ELR (cell line): Measurements from ENCODE around the gene RNF5.

ENCODE experiments used
- DNase-seq: peaks from one replicate; pipeline ENCODE4 v3.0.0-alpha.2; 2015; ENCODE audit warnings: low read depth

RNF5 gene

GRCh38 chr6:32151863-32152768 lies 26.1 kb upstream of the RNF5 start, which contains the start of gene PRRT1:
Gene PRRT1, minus strand, starts transcription at chr6:32151939. Its CDS starts 112 bp downstream, at chr6:32151827.
- DNase-seq: peak; percentile 34

GRCh38 chr6:32152769-32153563 lies 25.2 kb upstream of the RNF5 start:
- peak; percentile 64 for DNase-seq

DNA sequence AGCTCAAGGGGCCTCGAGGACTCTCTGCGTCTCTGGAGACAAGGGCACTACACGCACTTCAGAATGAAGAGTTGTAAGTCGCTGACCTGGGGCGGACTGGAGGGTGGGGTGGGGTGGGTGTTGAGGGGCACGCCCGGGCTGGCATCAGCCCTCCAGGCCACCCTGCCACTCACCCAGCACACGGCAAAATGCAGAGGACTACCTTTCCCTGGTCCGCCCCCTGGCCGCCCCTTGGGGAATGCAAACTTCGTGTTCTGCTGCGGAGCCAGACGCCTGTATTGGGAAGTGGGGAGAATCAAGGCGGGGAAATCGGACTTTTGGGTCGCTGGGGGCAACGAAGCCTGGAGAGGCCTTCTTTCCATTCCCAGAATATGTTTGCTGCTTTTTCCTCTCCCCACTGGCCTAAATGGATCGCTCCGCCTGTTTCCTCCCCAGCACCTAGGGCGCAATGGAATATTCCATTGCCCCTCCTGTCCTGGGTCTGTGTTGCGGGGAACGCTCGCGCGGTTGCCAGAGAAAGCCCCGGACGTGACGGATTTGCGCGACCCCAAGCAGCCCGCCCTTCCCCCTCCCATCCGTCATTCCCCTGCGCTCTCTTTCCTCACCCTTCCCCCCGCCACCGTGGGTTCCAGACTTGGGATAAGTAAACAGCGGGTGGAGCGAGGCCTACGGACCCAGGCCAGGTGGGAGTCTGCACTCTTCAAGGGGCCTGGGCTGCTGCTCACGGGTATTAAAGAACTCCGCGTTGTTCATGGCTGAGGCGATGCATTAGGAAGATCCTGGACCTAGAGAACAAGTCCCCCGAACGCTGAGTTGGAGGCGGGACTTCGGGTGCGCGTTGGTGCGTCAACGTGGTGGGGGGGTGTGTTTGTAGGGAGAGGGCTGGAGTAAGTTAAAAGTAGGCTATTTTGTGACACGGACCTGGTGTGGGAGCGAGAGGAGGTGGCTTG lies 24.4 kb upstream of the RNF5 start, which contains the start of gene PPT2:
Gene PPT2, plus strand, starts transcription at position 578 of the 950 bp plus-strand sequence. CDS start 454 bp downstream, outside the sequence.
- peak; percentile 94 for DNase-seq

GRCh38 chr6:32154514-32155161 lies 23.6 kb upstream of the RNF5 start:
- peak; percentile 80 for DNase-seq

- DNase-seq: no peak
These were observed 21.3 kb upstream of the RNF5 start for GRCh38 chr6:32156891-32157290.

DNA sequence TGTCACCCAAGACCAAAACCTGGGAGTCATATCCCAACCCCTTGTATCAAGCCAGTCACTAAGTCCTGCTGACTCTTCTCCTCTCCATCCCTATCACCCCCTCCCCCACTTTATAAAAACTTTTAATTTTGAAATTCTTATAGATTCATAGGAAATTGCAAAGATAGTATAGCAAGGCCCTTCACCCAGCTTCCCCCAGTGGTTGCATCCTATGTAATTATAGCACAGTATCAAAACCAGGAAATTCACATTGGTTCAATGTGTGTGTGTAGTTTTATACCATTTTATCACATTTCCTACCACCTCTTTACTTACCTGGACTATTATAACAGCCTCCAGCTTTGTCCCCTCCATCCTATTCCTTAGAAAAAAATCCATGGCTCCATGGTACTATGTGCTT lies 20.2 kb upstream of the RNF5 start:
- DNase-seq: no peak

- no peak for DNase-seq
These were observed 14.5 kb upstream of the RNF5 start for GRCh38 chr6:32163559-32164258.

DNA sequence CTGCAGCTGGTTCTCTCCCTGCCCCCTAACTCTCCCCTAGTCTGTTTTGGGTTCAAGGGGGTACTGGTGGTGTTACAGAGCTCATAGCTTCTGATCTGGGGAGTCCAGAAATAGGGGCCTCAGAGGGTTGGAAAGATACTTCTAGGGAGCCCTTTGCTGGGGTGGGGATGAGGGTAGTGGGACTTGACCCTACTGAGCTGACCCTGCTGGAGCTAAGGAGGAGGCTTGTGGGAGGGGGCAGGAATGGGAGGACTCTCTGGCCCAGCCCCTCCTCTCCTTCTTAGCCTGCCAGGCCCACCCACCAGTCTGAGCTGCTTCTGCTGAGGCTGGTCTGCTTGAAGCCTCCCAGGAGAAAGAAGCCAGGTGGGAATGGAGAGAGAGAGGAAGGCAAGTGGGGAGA lies 13.9 kb upstream of the RNF5 start, which contains the start of gene EGFL8:
Gene EGFL8, plus strand, starts transcription at position 301 of the 400 bp plus-strand sequence. CDS start 1,571 bp downstream, outside the sequence.
- no peak for DNase-seq

- no peak for DNase-seq
These were observed 11.7 kb upstream of the RNF5 start for GRCh38 chr6:32166411-32167061.

- no peak for DNase-seq
These were observed 10.9 kb upstream of the RNF5 start for GRCh38 chr6:32167154-32167760.

DNA sequence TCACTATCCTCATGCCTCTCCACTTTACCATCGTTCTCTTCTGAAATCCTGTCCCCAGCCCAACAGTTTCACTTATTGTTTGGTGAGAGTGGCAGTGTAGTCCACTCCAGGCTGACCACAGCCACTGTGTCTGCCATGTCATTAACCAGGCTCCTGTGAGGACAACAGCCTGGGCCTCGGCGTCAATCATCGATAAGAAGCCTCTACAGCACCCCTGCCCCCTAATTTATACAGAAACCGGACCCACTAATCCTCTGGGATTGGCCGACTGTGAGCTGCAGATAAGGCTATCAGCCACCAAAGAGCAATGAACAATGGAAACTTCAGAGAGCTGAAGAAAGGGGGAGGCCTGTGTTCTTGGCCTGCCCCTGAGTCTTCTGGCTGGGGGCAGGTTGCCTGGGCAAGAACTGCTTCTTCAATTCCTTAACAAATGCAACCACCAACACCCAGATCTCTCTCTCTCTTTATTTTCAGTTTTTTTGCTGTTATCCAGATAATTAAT lies 10.4 kb upstream of the RNF5 start:
- no peak for DNase-seq

GRCh38 chr6:32168350-32168749 lies 9.9 kb upstream of the RNF5 start:
- DNase-seq: no peak

GRCh38 chr6:32168807-32169591 lies 9.2 kb upstream of the RNF5 start:
- peak; percentile 26 for DNase-seq

- DNase-seq: peak; percentile 67
These were observed 7.9 kb upstream of the RNF5 start for GRCh38 chr6:32170294-32170693.

DNA sequence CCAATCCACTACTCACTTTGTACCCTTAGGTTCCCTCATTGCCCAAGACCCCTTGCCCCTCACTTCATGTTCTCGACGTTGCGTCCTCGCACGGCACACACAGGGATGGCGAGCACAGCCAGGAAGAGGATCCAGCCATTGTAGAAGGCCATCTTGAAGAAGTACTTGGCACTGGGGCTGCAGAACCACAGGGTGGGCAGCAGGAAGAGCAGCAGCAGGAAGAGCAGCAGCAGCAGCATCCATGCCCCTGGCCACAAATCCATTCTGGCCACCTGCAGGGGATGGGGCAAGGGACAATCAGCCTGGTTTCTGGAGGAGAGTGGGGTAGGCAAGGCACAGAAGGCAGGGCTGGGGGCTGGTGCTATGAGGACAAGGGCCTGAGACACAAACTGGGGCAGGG lies 7.0 kb upstream of the RNF5 start:
- DNase-seq: no peak

DNA sequence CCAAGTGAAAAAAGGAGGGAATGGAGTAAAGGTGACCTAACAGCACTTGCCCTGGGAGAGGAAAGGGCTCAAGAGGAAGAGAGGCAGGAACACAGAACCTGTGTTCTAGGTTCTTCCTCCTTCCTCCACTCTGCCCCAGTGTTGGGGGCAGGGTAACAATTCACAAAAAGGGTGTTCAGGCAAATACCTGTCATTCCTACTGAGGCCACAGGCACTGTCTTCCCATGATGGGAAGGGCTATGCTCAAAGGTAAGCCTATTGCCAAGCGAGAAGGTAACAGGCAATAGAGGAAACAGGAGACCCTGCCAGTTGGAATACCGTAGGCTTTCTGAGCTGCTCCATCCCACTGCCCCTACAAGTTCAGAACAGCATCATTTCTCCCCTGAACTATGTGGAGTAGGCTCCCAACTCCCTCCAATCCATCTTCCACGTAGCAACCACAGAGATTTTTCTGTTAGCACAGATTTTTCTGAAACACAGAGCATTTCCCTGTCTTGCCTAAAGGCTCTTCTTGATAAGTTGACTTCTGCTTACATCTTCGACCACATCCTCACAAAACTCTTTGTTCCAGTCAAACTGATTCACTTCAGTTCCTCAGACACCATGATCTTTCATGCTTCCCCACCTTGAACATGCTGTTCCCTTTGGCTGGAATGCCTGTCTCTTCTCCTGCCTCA lies 5.0 kb upstream of the RNF5 start:
- DNase-seq: no peak

- no peak for DNase-seq
These were observed 3.8 kb upstream of the RNF5 start for GRCh38 chr6:32174416-32174815.

- DNase-seq: no peak
These were observed 2.9 kb upstream of the RNF5 start for GRCh38 chr6:32175322-32175710.
